ENCODE measurements around the gene ISX.

Gene ISX

DNA sequence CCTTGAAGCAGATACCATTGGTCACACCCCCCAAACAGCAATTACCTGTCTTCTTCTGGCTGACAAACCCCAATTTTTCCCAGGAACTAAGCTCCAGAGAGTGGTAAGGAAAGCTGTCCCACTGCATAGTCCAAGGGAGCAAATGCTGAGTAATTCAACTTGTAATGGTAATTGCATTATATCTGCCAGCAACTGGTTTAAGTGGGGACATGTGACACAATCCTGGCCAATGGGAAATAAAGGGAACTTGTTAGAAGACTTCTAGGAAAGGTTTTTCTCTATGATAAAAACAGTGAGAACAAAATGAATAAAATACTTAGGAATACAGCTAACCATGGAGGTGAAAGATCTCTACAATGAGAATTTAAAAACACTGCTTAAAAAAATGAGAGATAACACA lies 9.5 kb upstream of the ISX start:
- TF ChIP-seq EZH2phosphoT487 (IDR thresholded peaks at IDR 0.05; ENCODE audit: borderline replicate concordance, low read length) (no peak), CTCF (IDR thresholded peaks at IDR 0.05; ENCODE audit: low read depth, low read length, poor library complexity, severe bottlenecking) (no peak)
- Histone ChIP-seq H3K4me1 (ENCODE audit: control insufficient read depth, low read length) (peaks cover 20% of the 10 kb centered on the region), H4K20me1 (ENCODE audit: control insufficient read depth, insufficient read depth, low read depth, low read length) (no peaks in the 10 kb centered on the region), H3K36me3 (ENCODE audit: control insufficient read depth, low read length) (no peaks in the 10 kb centered on the region), H3K9me3 (ENCODE audit: control insufficient read depth, insufficient read depth, low read length) (peaks cover 16% of the 10 kb centered on the region), H3K4me2 (ENCODE audit: low read length) (no peak overlapping the region), H3K27ac (ENCODE audit: low read depth, low read length) (no peak overlapping the region), H3K9me2 (replicated peaks; ENCODE audit: control insufficient read depth, low read length) (no peaks in the 10 kb centered on the region), H3K27me3 (ENCODE audit: control insufficient read depth, low read length) (no peaks in the 10 kb centered on the region), H3K79me2 (ENCODE audit: control insufficient read depth, low read length) (no peaks in the 10 kb centered on the region), H3F3A (ENCODE audit: control insufficient read depth, insufficient read depth) (no peaks in the 10 kb centered on the region), H3K4me3 (ENCODE audit: low read length) (no peak overlapping the region)

DNA sequence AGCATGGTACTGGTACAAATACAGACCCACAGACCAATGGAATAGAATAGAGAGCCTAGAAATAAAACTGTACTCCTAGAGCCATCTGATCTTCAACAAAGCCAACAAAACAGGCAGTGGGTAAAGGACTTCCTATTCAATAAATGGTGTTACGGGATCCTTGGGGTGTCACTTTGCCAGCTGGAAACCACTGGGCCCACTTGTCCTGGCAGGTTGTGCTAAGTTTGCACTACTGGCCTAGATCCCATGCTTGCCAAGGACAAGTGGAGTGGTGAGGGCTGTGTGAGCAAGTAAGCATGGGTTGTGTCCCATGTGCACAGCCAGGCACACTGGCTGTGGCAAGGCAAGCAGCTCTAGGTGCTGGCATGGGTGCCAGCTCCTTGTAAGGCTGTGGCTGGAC lies 8.8 kb upstream of the ISX start:
- Histone ChIP-seq H3F3A (ENCODE audit: control insufficient read depth, insufficient read depth) (no peaks in the 10 kb centered on the region), H3K9me3 (ENCODE audit: control insufficient read depth, insufficient read depth, low read length) (peaks cover 16% of the 10 kb centered on the region), H3K27ac (ENCODE audit: low read depth, low read length) (no peak overlapping the region), H3K4me1 (ENCODE audit: control insufficient read depth, low read length) (peaks cover 20% of the 10 kb centered on the region), H3K27me3 (ENCODE audit: control insufficient read depth, low read length) (no peaks in the 10 kb centered on the region), H3K79me2 (ENCODE audit: control insufficient read depth, low read length) (no peaks in the 10 kb centered on the region), H3K36me3 (ENCODE audit: control insufficient read depth, low read length) (no peaks in the 10 kb centered on the region), H3K4me3 (ENCODE audit: low read length) (no peak overlapping the region), H4K20me1 (ENCODE audit: control insufficient read depth, insufficient read depth, low read depth, low read length) (no peaks in the 10 kb centered on the region), H3K4me2 (ENCODE audit: low read length) (no peak overlapping the region), H3K9me2 (replicated peaks; ENCODE audit: control insufficient read depth, low read length) (no peaks in the 10 kb centered on the region)
- no peak for TF ChIP-seq CTCF (IDR thresholded peaks at IDR 0.05; ENCODE audit: low read depth, low read length, poor library complexity, severe bottlenecking)
- no peak for TF ChIP-seq EZH2phosphoT487 (IDR thresholded peaks at IDR 0.05; ENCODE audit: borderline replicate concordance, low read length)

DNA sequence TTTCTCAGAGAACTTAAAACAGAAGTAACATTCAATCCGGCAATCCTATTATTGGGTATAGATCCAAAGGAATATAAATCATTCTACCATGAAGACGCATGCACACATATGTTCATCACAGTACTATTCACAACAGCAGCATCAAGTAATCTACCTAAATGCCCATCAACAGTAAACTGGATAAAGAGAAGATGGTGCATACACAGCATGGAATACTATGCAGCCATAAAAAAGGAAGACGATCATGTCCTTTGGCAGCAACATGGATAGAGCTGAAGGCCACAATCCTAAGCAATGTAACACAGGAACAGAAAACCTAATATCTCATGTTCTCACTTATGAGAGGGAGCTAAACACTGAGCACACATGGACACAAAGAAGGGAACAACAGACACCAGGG lies 6.3 kb upstream of the ISX start:
- H3K27me3 ChIP-seq (ENCODE audit: control insufficient read depth, low read length), result no peaks in the 10 kb centered on the region
- no peak overlapping the region for H3K4me3 ChIP-seq (ENCODE audit: low read length)
- H3K4me2 ChIP-seq (ENCODE audit: low read length), result no peak overlapping the region
- no peaks in the 10 kb centered on the region for H3K79me2 ChIP-seq (ENCODE audit: control insufficient read depth, low read length)
- TF ChIP-seq CTCF (IDR thresholded peaks at IDR 0.05; ENCODE audit: low read depth, low read length, poor library complexity, severe bottlenecking) (no peak), EZH2phosphoT487 (IDR thresholded peaks at IDR 0.05; ENCODE audit: borderline replicate concordance, low read length) (no peak)
- no peaks in the 10 kb centered on the region for H4K20me1 ChIP-seq (ENCODE audit: control insufficient read depth, insufficient read depth, low read depth, low read length)
- no peaks in the 10 kb centered on the region for H3K36me3 ChIP-seq (ENCODE audit: control insufficient read depth, low read length)
- no peaks in the 10 kb centered on the region for H3K9me2 ChIP-seq (replicated peaks; ENCODE audit: control insufficient read depth, low read length)
- H3F3A ChIP-seq (ENCODE audit: control insufficient read depth, insufficient read depth), result no peaks in the 10 kb centered on the region
- no peaks in the 10 kb centered on the region; the same call in 1 of the 2 replicates for H3K4me1 ChIP-seq (ENCODE audit: control insufficient read depth, low read length)
- H3K27ac ChIP-seq (ENCODE audit: low read depth, low read length), result no peak overlapping the region
- H3K9me3 ChIP-seq (ENCODE audit: control insufficient read depth, insufficient read depth, low read length), result peaks cover 16% of the 10 kb centered on the region

GRCh38 chr22:35064664-35065063 lies 1.3 kb upstream of the ISX start:
- Histone ChIP-seq H3K79me2 (ENCODE audit: control insufficient read depth, low read length) (no peaks in the 10 kb centered on the region), H4K20me1 (ENCODE audit: control insufficient read depth, insufficient read depth, low read depth, low read length) (no peaks in the 10 kb centered on the region), H3K27me3 (ENCODE audit: control insufficient read depth, low read length) (no peaks in the 10 kb centered on the region), H3K36me3 (ENCODE audit: control insufficient read depth, low read length) (no peaks in the 10 kb centered on the region), H3F3A (ENCODE audit: control insufficient read depth, insufficient read depth) (no peaks in the 10 kb centered on the region), H3K9me3 (ENCODE audit: control insufficient read depth, insufficient read depth, low read length) (no peaks in the 10 kb centered on the region), H3K27ac (ENCODE audit: low read depth, low read length) (no peak overlapping the region), H3K4me2 (ENCODE audit: low read length) (no peak overlapping the region), H3K4me3 (ENCODE audit: low read length) (no peak overlapping the region), H3K9me2 (replicated peaks; ENCODE audit: control insufficient read depth, low read length) (no peaks in the 10 kb centered on the region), H3K4me1 (ENCODE audit: control insufficient read depth, low read length) (peaks cover 11% of the 10 kb centered on the region)
- TF ChIP-seq EZH2phosphoT487 (IDR thresholded peaks at IDR 0.05; ENCODE audit: borderline replicate concordance, low read length) (no peak), CTCF (IDR thresholded peaks at IDR 0.05; ENCODE audit: low read depth, low read length, poor library complexity, severe bottlenecking) (no peak)

Data from DOHH2 (cell line).